ENCODE results near the gene DDX1. TPM values are rescaled to one million over a fixed set of nuclear protein-coding genes. Genes with fewer than 3 reads are reported as not detected.

DDX1 gene
- total and polyA plus RNA-seq, 9 of the 15 experiments (the other 6 are each of a cell fraction or from before 2014, with no cell fraction given) = 116 to 277 (median 232) TPM

DNA sequence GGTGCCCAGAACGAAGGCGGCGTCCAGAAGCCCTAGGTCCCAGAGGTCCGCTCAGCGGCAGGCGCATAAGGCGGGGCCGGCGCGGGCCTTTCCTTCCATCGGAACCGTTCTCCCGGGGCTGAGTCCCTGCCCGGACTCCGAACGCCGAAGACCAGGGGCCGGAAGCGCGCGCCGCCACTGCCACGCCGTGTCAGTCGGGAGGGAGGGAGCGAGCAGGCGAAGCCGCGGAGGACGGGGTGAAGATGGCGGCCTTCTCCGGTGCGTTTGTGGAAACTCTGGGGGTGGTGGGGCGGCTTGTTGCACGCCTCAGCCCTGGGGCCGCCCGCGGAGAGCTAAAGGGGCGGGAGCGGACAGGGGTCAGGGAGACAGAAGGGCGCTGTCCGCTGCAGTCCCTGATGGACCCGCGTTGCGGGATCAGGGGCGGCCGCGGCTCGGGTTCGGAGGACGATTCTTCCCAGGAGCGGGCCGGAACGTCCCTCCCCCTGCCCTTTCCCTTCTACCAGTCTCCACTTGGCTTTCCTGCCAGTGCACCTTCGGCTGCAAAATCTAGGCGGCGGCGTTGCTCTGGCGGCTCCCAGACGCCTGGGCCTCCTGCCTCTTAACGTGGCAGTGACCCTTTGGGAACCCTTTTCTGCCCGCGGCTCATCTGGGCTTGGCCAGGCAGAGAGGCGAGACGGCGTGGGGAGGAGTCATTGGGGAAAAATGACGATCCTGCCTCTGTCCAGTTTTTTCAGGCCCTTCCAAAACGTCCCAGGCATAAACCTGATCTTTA lies at the start of gene DDX1 (continued):
- TF ChIP-seq, protein P1, sequence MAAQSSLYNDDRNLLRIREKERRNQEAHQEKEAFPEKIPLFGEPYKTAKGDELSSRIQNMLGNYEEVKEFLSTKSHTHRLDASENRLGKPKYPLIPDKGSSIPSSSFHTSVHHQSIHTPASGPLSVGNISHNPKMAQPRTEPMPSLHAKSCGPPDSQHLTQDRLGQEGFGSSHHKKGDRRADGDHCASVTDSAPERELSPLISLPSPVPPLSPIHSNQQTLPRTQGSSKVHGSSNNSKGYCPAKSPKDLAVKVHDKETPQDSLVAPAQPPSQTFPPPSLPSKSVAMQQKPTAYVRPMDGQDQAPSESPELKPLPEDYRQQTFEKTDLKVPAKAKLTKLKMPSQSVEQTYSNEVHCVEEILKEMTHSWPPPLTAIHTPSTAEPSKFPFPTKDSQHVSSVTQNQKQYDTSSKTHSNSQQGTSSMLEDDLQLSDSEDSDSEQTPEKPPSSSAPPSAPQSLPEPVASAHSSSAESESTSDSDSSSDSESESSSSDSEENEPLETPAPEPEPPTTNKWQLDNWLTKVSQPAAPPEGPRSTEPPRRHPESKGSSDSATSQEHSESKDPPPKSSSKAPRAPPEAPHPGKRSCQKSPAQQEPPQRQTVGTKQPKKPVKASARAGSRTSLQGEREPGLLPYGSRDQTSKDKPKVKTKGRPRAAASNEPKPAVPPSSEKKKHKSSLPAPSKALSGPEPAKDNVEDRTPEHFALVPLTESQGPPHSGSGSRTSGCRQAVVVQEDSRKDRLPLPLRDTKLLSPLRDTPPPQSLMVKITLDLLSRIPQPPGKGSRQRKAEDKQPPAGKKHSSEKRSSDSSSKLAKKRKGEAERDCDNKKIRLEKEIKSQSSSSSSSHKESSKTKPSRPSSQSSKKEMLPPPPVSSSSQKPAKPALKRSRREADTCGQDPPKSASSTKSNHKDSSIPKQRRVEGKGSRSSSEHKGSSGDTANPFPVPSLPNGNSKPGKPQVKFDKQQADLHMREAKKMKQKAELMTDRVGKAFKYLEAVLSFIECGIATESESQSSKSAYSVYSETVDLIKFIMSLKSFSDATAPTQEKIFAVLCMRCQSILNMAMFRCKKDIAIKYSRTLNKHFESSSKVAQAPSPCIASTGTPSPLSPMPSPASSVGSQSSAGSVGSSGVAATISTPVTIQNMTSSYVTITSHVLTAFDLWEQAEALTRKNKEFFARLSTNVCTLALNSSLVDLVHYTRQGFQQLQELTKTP (IDR thresholded peaks at IDR 0.05; ENCODE audit: low read depth in 1 of 2, partially characterized antibody in 2 of 2) = no peak
- TF ChIP-seq NRF1 (conservative IDR thresholded peaks at IDR 0.05 in 1 of 2, IDR thresholded peaks at IDR 0.05 in 1 of 2) (no peak), ETV6 (IDR thresholded peaks at IDR 0.05; ENCODE audit: borderline replicate concordance in 1 of 2, low read depth in 2 of 2, low read length in 1 of 2) (peak in 1 of 2 experiments; percentile 47; a peak in 1 of 4 replicates), ETV6 (CRISPR knock-in tag; IDR thresholded peaks at IDR 0.05; ENCODE audit: borderline replicate concordance) (no peak; the same call in none of the 2 replicates), ZNF830 (CRISPR knock-in tag; IDR thresholded peaks at IDR 0.05) (0 out of 2 replicates have a peak, but pooled peaks have one; percentile 20), SRSF3 (IDR thresholded peaks at IDR 0.05; ENCODE audit: insufficient read depth, low read length) (no peak), POLR3A (IDR thresholded peaks at IDR 0.05; ENCODE audit: borderline replicate concordance, extremely low read depth, insufficient read depth, insufficient read length) (no peak), TSC22D4 (tag; IDR thresholded peaks at IDR 0.05) (no peak), ZSCAN32 (CRISPR knock-in tag; IDR thresholded peaks at IDR 0.05) (no peak), CBFB (CRISPR knock-in tag; IDR thresholded peaks at IDR 0.05) (no peak; the same call in none of the 2 replicates), MTA3 (IDR thresholded peaks at IDR 0.05; ENCODE audit: borderline replicate concordance) (peak; percentile 93), RAD51 (IDR thresholded peaks at IDR 0.05; ENCODE audit: borderline replicate concordance, low read depth) (peak; percentile 51; the same call in 1 of the 2 replicates), CCNT2 (IDR thresholded peaks at IDR 0.05; ENCODE audit: borderline replicate concordance, extremely low read depth, insufficient read length, low read depth, low read length) (peak; percentile 90), BHLHE40 (IDR thresholded peaks at IDR 0.05; ENCODE audit: low read length) (no peak; the same call in 1 of the 2 replicates), ZC3H8 (IDR thresholded peaks at IDR 0.05) (no peak), RBM39 (optimal IDR thresholded peaks at IDR 0.05; ENCODE audit: low read depth, low read length) (no peak), EZH2 (IDR thresholded peaks at IDR 0.05; ENCODE audit: borderline replicate concordance, low read depth, low read length) (no peak), MTA2 (IDR thresholded peaks at IDR 0.05; ENCODE audit: low read depth) (no peak)
- TF ChIP-seq, protein P2, sequence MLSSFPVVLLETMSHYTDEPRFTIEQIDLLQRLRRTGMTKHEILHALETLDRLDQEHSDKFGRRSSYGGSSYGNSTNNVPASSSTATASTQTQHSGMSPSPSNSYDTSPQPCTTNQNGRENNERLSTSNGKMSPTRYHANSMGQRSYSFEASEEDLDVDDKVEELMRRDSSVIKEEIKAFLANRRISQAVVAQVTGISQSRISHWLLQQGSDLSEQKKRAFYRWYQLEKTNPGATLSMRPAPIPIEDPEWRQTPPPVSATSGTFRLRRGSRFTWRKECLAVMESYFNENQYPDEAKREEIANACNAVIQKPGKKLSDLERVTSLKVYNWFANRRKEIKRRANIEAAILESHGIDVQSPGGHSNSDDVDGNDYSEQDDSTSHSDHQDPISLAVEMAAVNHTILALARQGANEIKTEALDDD (IDR thresholded peaks at IDR 0.05) = no peak
- TF ChIP-seq, protein P3, sequence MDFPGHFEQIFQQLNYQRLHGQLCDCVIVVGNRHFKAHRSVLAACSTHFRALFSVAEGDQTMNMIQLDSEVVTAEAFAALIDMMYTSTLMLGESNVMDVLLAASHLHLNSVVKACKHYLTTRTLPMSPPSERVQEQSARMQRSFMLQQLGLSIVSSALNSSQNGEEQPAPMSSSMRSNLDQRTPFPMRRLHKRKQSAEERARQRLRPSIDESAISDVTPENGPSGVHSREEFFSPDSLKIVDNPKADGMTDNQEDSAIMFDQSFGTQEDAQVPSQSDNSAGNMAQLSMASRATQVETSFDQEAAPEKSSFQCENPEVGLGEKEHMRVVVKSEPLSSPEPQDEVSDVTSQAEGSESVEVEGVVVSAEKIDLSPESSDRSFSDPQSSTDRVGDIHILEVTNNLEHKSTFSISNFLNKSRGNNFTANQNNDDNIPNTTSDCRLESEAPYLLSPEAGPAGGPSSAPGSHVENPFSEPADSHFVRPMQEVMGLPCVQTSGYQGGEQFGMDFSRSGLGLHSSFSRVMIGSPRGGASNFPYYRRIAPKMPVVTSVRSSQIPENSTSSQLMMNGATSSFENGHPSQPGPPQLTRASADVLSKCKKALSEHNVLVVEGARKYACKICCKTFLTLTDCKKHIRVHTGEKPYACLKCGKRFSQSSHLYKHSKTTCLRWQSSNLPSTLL (IDR thresholded peaks at IDR 0.05) = no peak
- TF ChIP-seq, protein P4, sequence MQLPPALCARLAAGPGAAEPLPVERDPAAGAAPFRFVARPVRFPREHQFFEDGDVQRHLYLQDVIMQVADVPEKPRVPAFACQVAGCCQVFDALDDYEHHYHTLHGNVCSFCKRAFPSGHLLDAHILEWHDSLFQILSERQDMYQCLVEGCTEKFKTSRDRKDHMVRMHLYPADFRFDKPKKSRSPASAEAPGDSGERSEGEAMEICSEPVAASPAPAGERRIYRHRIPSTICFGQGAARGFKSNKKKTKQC (CRISPR knock-in tag; IDR thresholded peaks at IDR 0.05) = peak; percentile 95

All from K562 (cell line).